ENCODE results near the gene ZFP62.
A peak's percentile ranks its signal among the peaks of the same experiment; 100 is the strongest.

The ZFP62 gene

DNA sequence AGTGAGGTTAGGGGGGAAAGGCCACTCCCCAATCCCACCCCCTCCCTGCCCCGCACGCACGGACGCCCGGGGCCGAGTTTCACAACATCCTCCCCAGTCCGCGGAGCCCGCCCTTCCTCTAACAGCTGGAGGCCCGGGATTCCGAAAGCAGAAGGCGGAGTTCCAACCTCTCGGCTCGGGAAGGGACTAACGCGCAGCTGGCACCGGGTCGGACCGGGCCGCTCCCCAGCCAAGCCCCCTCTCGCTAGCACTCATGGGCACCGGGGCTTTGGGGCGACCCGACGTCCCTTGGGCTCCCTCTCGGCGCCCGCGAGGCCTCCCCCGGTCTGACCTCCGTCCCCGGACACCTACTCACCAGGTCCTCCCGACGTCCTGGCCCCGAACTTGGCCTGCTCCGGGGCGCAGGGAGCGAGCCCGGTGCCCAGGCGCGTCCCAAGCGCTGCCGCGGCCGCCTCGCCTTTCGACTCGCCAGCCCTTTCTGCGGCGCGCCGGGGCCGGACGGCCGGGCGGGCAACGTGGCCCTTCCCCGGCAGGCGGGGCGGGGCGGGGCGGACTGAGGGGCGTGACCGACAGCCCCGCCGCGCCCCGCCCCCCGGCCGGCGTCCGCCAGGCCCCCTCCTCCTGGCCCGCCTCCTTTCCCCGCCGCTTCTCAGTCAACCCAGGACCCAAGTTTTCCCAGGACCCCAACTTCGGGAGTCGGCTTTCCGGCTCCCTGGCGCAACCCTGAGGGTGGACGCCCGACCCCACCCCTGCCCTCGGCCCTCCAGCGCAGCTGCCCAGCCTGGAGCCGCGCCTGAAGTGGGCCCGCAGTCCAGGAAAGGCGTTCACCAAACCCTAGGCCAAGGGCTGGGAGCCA is 58.5 kb downstream of the ZFP62 start, which contains the start of gene MGAT1:
MGAT1 (minus strand) TSS at position 482 of the 856 bp plus-strand sequence. CDS start 9,835 bp downstream, outside the sequence.
- TF ChIP-seq, protein P1, sequence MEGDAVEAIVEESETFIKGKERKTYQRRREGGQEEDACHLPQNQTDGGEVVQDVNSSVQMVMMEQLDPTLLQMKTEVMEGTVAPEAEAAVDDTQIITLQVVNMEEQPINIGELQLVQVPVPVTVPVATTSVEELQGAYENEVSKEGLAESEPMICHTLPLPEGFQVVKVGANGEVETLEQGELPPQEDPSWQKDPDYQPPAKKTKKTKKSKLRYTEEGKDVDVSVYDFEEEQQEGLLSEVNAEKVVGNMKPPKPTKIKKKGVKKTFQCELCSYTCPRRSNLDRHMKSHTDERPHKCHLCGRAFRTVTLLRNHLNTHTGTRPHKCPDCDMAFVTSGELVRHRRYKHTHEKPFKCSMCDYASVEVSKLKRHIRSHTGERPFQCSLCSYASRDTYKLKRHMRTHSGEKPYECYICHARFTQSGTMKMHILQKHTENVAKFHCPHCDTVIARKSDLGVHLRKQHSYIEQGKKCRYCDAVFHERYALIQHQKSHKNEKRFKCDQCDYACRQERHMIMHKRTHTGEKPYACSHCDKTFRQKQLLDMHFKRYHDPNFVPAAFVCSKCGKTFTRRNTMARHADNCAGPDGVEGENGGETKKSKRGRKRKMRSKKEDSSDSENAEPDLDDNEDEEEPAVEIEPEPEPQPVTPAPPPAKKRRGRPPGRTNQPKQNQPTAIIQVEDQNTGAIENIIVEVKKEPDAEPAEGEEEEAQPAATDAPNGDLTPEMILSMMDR (IDR thresholded peaks at IDR 0.05; ENCODE audit: low read depth, low read length): no peak
- H3K4me3 ChIP-seq (ENCODE audit: low read depth, low read length): peak within 1 kb of the TSS; percentile 88

DNA sequence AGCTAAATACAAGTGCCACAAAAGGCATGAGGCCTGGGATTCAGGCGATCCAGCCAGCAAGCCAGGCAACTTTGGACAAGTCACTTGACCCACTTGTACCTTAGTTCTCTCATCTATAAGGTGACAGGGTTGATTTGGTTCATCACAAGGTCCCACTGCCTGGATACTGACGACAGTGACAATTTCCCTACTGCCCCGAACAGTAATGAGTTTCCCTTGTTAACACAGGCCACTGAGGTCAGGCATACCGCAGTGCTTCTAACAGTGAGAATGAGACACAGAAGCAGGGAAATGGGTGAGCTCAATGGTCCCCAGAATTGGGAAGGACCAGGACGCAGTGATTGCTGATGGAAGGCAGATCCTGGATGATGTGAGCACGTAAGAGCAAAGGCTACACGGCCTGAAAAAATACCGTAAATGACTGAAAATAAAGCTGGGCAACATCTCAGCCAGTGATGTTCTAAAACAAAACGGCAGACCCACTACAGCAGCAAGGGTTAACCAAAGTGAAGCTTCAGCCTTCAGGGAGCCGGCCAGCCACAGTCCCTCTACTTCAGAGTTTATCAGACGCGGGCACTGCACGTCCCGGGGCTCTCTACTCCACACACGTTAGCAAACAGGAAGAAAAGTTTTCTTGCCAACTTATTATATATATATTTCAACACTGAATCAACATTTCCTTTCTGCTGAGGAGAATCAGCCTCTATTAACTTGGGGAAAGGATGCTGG is 59.3 kb downstream of the ZFP62 start:
- TF ChIP-seq, protein P1 (IDR thresholded peaks at IDR 0.05; ENCODE audit: low read depth, low read length): no peak
- peak overlapping the region; percentile 88 for H3K4me3 ChIP-seq (ENCODE audit: low read depth, low read length)

DNA sequence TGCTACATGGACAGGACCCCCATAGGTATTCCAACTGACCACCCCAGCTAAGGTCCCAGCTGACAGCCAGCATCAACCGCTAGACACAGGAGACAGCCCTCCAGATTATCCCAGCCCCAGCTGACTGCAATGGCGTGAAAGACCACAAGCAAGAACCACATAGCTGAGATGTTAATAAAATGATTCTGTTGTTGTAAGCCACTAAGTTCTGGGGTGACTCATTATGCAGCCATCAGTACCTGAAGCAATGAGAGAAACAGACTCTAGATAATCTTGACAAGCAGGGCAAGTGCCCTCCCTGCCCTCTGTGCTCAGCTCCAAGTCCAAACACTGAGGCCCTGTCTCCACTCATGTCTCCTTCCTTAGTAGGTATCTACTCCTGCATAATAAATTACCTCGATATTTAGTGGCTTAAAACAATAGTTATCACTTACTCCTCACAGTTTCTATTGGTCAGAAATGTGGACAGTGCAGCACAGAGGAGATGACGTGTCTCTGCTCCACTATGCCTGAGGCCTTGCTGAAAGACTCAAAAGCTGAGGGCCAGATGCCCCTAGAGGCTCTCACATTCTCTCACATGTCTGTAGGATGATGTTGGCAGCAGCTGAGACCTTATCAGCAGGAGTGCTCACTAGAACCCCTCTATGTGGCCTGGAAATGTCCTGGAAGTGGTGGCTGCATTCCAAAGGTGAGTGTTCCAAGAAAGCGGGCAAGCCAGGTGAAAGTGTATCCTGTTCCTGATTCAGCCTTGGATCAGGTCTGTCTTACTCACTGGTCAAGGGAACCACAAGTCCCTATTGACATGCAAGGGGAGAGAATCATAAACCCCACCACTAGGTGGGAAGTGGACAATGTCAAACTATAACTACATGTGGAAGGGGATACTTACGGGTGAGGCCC is 60.9 kb downstream of the ZFP62 start:
- TF ChIP-seq, protein P1 (IDR thresholded peaks at IDR 0.05; ENCODE audit: low read depth, low read length): no peak
- H3K4me3 ChIP-seq (ENCODE audit: low read depth, low read length): peak overlapping the region; percentile 88

DNA sequence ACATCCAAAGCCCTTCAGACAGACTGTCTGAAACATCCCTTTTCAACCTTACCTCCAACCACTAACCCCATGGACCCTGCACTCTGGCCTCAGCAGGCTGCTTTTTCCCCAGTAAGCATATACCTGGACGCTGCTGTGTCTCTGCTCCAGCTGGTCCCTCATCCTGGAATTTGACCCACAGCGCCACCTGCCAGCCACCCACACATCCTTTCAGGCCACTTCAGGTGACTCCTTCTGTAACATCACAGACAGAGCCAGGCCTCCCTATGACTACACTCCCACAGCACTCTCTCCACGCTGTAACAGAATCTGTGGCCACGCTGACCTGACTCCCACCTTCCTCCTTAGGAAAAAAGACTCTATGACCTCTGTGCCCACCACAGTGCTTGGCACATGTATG is 61.9 kb downstream of the ZFP62 start:
- H3K4me3 ChIP-seq (ENCODE audit: low read depth, low read length): peak overlapping the region; percentile 40
- TF ChIP-seq, protein P1 (IDR thresholded peaks at IDR 0.05; ENCODE audit: low read depth, low read length): 0 out of 2 replicates have a peak, but pooled peaks have one; percentile 10

DNA sequence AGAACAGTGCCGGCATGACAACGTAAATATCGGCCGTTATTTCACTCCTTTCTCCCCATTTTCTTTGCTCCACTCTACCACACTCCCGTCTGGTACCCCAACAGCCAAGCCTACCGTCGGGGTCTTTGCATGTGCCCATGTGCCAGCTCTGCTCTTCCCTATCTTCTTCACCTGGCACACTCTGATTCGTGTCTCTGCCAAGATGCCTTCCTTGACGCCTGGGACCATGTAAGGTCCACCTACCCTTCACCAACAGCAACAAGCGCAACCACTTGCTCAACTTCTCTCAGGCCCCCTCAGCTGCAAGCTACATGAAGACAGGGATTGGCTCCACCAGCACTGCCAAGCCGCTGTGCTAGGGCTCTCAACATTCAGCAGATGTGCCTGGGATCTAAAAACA is 62.9 kb downstream of the ZFP62 start:
- H3K4me3 ChIP-seq (ENCODE audit: low read depth, low read length): no peak overlapping the region
- TF ChIP-seq, protein P1 (IDR thresholded peaks at IDR 0.05; ENCODE audit: low read depth, low read length): no peak

All from WI38 (cell line).